B cell (primary cell): ENCODE results near the gene INCA1. TPM values are rescaled to one million over a fixed set of nuclear protein-coding genes. Genes with fewer than 3 reads are reported as not detected.

Experiments used
- ATAC-seq: fragments of 200-7000 bp; cut with Tn5 transposase; one replicate; pipeline ENCODE4 v1.10.0; 2021; ENCODE audit warnings: low read depth, mild to moderate bottlenecking, moderate number of reproducible peaks, moderate library complexity
- CTCF ChIA-PET: fragments of 350-600 bp; sonication (Branson Sonifier 250); formaldehyde crosslinking; loops from one replicate; lab custom pipeline; 2021; ENCODE audit warnings: antibody characterized with exemption, inconsistent platforms; lab: Charles Lee
- POLR2A ChIA-PET: fragments of 350-600 bp; sonication (Branson Sonifier 250); formaldehyde crosslinking; loops from one replicate; lab custom pipeline; 2021; ENCODE audit warnings: antibody characterized with exemption; lab: Charles Lee
- DNase-seq: peaks from one replicate; pipeline ENCODE4 v3.0.0; 2013
- H2AFZ ChIP-seq: 2 replicates; pipeline ENCODE4 v1.6.1; 2012; ENCODE audit warnings: mild to moderate bottlenecking, low read depth, low read length; ENCODE audit not compliant: insufficient read depth, poor library complexity, severe bottlenecking
- H3K27ac ChIP-seq, 2 donors: 1 replicate in 1 of 2; 2 replicates in 1 of 2; pipeline ENCODE4 v1.5.1; 2012 to 2013; ENCODE audit warnings: low read length in 2 of 2, mild to moderate bottlenecking in 2 of 2, moderate library complexity in 1 of 2
- H3K27me3 ChIP-seq, 4 experiments: fragments of 200-600 bp in 1 of 4; sonication (generic) in 1 of 4; replicated peaks in 1 of 4; 1 replicate in 2 of 4; 2 replicates in 2 of 4; pipeline versions ENCODE4 v1.6.1 to v1.7.0; 2013 to 2016; ENCODE audit warnings: low read length in 3 of 4, mild to moderate bottlenecking in 2 of 4, mixed read lengths in 1 of 4, moderate library complexity in 1 of 4; ENCODE audit not compliant: insufficient read depth in 4 of 4, control insufficient read depth in 3 of 4; ENCODE audit errors: control extremely low read depth in 1 of 4
- H3K36me3 ChIP-seq, 2 experiments: replicated peaks in 1 of 2; 1 replicate in 1 of 2; 2 replicates in 1 of 2; pipeline versions ENCODE4 v1.6.1 to v1.7.1; 2013; ENCODE audit warnings: low read length in 1 of 2; ENCODE audit not compliant: insufficient read depth in 2 of 2, control insufficient read depth in 1 of 2; ENCODE audit errors: control extremely low read depth in 1 of 2, extremely low read depth in 1 of 2
- H3K4me1 ChIP-seq, 2 donors: fragments of 200-600 bp in 1 of 2; sonication (generic) in 1 of 2; 1 replicate in 1 of 2; 2 replicates in 1 of 2; pipeline versions ENCODE4 v1.5.1 to v1.6.1; 2013 to 2017; ENCODE audit warnings: low read length in 2 of 2; ENCODE audit not compliant: control insufficient read depth in 2 of 2, insufficient read depth in 2 of 2
- H3K4me2 ChIP-seq: replicated peaks from 2 replicates; pipeline ENCODE3; 2012; ENCODE audit warnings: mild to moderate bottlenecking, low read depth, low read length; ENCODE audit not compliant: poor library complexity, severe bottlenecking
- H3K4me3 ChIP-seq, 5 experiments: fragments of 200-600 bp in 1 of 5; sonication (generic) in 1 of 5; 1 replicate in 3 of 5; 2 replicates in 2 of 5; pipeline versions ENCODE4 v1.5.1 to v1.7.0; 2011 to 2016; ENCODE audit warnings: low read length in 4 of 5, mild to moderate bottlenecking in 4 of 5, low read depth in 2 of 5, control low read depth in 1 of 5, moderate library complexity in 1 of 5; ENCODE audit not compliant: insufficient read depth in 1 of 5; ENCODE audit errors: control extremely low read depth in 1 of 5, extremely low read depth in 1 of 5
- H3K79me2 ChIP-seq: fragments of 200-600 bp; sonication (generic); one replicate; pipeline ENCODE4 v1.6.0; 2016; ENCODE audit warnings: low read length; ENCODE audit not compliant: control insufficient read depth, insufficient read depth
- H3K9ac ChIP-seq: fragments of 200-600 bp; sonication (generic); 2 replicates; pipeline ENCODE4 v1.6.1; 2017; ENCODE audit warnings: mild to moderate bottlenecking, low read length, moderate library complexity
- H3K9me3 ChIP-seq, 3 donors: one replicate each; pipeline versions ENCODE4 v1.6.1 to v1.7.1; 2013; ENCODE audit warnings: low read length in 2 of 3; ENCODE audit not compliant: control insufficient read depth in 2 of 3, insufficient read depth in 1 of 3; ENCODE audit errors: control extremely low read depth in 1 of 3
- H4K20me1 ChIP-seq: 2 replicates; pipeline ENCODE4 v1.6.0; 2012; ENCODE audit warnings: mild to moderate bottlenecking, low read length; ENCODE audit not compliant: insufficient read depth, control insufficient read depth, poor library complexity, severe bottlenecking
- H3K27ac Mint-ChIP-seq: one replicate; pipeline ENCODE4 v1.8.0; 2021; ENCODE audit warnings: mixed read lengths
- H3K27me3 Mint-ChIP-seq: one replicate; pipeline ENCODE4 v1.8.0; 2021; ENCODE audit warnings: mixed read lengths
- H3K4me1 Mint-ChIP-seq: one replicate; pipeline ENCODE4 v1.8.0; 2021; ENCODE audit warnings: mixed read lengths
- H3K4me3 Mint-ChIP-seq: one replicate; pipeline ENCODE4 v1.8.0; 2021; ENCODE audit warnings: mixed read lengths
- H3K9me3 Mint-ChIP-seq: one replicate; pipeline ENCODE4 v1.8.0; 2022; ENCODE audit warnings: mixed read lengths; ENCODE audit not compliant: insufficient read depth
- EZH2 ChIP-seq: IDR thresholded peaks from 2 replicates; pipeline ENCODE4 v1.6.1; 2012; ENCODE audit warnings: borderline replicate concordance, low read depth, mild to moderate bottlenecking, moderate library complexity, low read length; ENCODE audit not compliant: insufficient read depth, poor library complexity, severe bottlenecking
- WGBS: methylation state at CpG from one replicate; pipeline ENCODE4 v1.1.5; 2013; ENCODE audit warnings: missing lambda C conversion rate; ENCODE audit not compliant: insufficient coverage; 5-methylcytosine and 5-hydroxymethylcytosine counted together
- intact Hi-C: fragments of 100-400 bp; cut with micrococcal nuclease; formaldehyde crosslinking; loops from one replicate; pipeline ENCODE4 v1.10.0; 2022
- polyA plus RNA-seq: library from polyadenylated mRNA; depleted of rRNA; stranded (reverse); fragments of >200 nt; gene quantifications from 2 replicates; pipeline ENCODE4 v1.2.3, GENCODE V29; 2012
- total RNA-seq, 2 donors: library from RNA; stranded (reverse); fragments of 120-200 nt in 1 of 2; gene quantifications; 1 replicate in 1 of 2; 2 replicates in 1 of 2; pipeline versions ENCODE4 v1.2.3 to v1.2.4, GENCODE V29; 2013 to 2022
- TF ChIP-seq, protein P1 (sequence below): fragments of 200-600 bp; IDR thresholded peaks from one replicate; pipeline ENCODE4 v1.8.0; 2022; ENCODE audit warnings: antibody characterized with exemption, mild to moderate bottlenecking

INCA1 gene
- total and polyA plus RNA-seq, 2 donors (not counting 1 experiment from before 2014, with no cell fraction given), result 0.30 to 0.60 TPM

DNA sequence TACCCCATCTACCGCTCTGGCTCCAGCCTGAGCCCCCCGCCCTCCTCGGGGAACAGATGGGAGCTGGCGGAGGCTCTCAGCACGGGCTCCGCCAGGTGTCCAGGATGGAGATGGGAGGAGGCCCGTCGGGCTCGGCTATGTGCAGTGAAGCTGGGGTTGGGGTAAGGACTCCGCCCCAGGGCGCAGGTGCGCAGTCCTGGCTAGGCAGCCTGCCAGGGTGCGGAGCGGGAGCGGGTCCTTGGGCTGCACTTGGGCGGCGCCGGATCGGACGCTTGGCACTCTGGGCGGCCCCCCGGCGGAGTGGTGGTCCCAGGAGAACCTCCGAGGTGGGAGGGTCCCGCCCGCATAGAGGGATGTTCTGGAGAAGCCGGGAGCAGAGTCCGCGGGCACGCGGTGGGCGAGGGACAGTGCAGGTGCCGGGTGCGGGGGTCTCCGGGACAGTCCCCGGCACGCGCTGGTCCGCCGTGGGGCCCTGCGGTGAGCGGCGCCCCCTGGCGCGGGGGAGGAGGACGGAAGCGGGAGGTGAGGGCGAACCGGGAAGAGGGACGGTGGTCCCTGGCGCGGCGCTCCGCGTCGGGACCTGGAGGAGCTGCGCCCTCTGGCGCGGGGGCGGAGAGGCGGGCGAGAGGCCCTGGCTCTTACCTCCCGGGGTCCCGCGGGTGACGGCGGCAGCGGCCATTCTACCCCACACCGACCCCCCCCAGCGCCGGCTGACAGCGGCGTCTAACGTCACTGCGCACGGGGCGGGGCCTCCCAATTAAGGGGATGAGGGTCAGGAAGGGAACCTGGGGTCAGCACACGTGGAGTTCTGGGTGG is 10.2 kb downstream of the INCA1 start, which contains the start of gene CAMTA2:
TSS of gene CAMTA2 (minus strand) at position 725 of the 816 bp plus-strand sequence. CDS start 1,453 bp downstream, outside the sequence.
- Histone ChIP-seq H3K9me3 (no peaks in the 10 kb centered on the region), H2AFZ (peak within 1 kb of the TSS; percentile 96), H3K27ac (peak within 1 kb of the TSS; percentile 84 to 90), H3K79me2 (peaks cover 6% of the 10 kb centered on the region), H3K36me3 (peaks cover 0 to 10% of the 10 kb centered on the region in 2 experiments), H3K27me3 (no peaks in the 10 kb centered on the region), H3K4me2 (peak within 1 kb of the TSS; percentile 95), H3K4me1 (peaks cover 21 to 28% of the 10 kb centered on the region in 2 donors), H3K4me3 (peak within 1 kb of the TSS; percentile 67 to 96 (median 81)), H3K9ac (peak within 1 kb of the TSS; percentile 88), H4K20me1 (no peaks in the 10 kb centered on the region)
- ChIA-PET CTCF (interaction anchor here (0.7 to 5.9 kb wide), 16 partner anchors 8 to 325 kb away, joined by 3 to 35 read pairs (median 3); partner anchors contain the start of genes CHRNE, INCA1, KIF1C and RNF167), POLR2A (interaction anchor here (0.6 to 3.1 kb wide), 9 partner anchors 10 to 620 kb away, joined by 3 to 11 read pairs (median 6); partner anchors contain the start of genes INCA1, KIF1C, RNF167 and SLC25A11)
- Mint-ChIP-seq H3K4me3 (peak within 1 kb of the TSS; percentile 91), H3K4me1 (peaks cover 35% of the 10 kb centered on the region), H3K27ac (peak within 1 kb of the TSS; percentile 90), H3K9me3 (no peaks in the 10 kb centered on the region), H3K27me3 (no peaks in the 10 kb centered on the region)
- TF ChIP-seq, protein P1, sequence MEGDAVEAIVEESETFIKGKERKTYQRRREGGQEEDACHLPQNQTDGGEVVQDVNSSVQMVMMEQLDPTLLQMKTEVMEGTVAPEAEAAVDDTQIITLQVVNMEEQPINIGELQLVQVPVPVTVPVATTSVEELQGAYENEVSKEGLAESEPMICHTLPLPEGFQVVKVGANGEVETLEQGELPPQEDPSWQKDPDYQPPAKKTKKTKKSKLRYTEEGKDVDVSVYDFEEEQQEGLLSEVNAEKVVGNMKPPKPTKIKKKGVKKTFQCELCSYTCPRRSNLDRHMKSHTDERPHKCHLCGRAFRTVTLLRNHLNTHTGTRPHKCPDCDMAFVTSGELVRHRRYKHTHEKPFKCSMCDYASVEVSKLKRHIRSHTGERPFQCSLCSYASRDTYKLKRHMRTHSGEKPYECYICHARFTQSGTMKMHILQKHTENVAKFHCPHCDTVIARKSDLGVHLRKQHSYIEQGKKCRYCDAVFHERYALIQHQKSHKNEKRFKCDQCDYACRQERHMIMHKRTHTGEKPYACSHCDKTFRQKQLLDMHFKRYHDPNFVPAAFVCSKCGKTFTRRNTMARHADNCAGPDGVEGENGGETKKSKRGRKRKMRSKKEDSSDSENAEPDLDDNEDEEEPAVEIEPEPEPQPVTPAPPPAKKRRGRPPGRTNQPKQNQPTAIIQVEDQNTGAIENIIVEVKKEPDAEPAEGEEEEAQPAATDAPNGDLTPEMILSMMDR, result peak; percentile 88
- no peak for TF ChIP-seq EZH2
- peak; percentile 89 for ATAC-seq
- 2% methylated on average over 61 of the region's 78 CpGs for WGBS
- intact Hi-C loops, result loop anchor here (1.0 to 5.0 kb wide), 5 partner anchors 10 to 125 kb away; partner anchors contain the start of genes INCA1, KIF1C, SPAG7 and ZNF232
- peak; percentile 91 for DNase-seq
